ENCODE results near the gene SMPD3.

SMPD3 gene

DNA sequence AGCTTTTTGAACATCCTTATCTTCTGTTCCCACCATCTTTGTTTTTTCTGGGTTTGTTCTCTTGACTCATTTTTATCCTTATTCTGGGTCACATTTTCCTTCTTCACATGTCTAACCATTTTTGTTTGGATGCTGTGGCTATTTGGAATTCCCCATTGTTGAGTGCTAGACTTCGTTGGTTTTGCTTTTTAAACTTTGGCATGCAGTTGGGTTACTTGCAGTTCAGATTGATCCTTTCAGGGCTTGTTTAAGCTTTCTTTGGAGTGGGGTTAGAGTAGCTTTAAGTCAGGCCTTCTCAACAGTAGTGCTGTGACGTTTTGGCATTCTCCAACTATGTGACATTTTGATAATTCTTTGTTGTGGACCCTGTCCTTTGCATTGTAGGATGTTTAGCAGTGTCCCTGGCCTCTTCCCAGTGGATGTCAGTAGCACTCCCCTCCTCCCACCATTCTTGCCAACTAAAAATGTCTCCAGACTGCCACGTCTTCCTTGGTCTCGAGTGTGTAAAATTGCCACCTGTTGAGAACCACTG is 116.4 kb downstream of the SMPD3 start:
- peaks cover 39% of the 10 kb centered on the region for H3K36me3 Mint-ChIP-seq
- peak overlapping the region; percentile 80 for H3K27ac Mint-ChIP-seq
- H3K9me3 Mint-ChIP-seq: no peaks in the 10 kb centered on the region
- H3K27me3 Mint-ChIP-seq: no peaks in the 10 kb centered on the region
- H3K4me1 Mint-ChIP-seq: peaks cover 24% of the 10 kb centered on the region
- no peak overlapping the region for H3K4me3 Mint-ChIP-seq
- CTCF ChIA-PET: interaction anchor here (1.0 to 23.2 kb wide), 4 partner anchors 70 to 179 kb away, joined by 3 to 432 read pairs (median 4); partner anchors contain the start of gene SLC7A6
- DNase-seq: no peak

DNA sequence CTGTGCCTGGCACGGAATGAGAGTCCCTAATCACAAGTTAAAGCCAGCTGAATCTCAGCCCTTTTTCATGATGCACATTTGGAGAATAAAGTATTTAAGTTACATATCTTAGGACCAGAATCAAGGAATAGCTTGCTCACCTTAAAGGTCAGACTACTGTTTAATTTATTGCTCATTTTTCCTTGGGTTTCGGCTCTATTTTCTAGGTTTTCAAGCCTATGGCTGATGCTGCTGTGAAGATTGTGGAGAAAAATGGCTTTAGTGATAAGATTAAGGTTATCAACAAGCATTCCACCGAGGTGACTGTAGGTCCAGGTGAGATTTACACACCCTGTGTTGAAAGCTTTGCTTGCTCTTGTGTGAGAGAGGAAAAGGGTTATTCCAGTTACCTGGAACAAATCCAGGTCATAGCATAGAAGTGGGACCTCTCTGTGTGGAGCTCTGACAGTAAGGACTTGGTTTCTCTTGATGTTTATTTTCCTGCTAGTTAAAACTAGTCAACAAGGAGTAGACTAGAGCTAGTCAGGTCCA is 119.4 kb downstream of the SMPD3 start:
- CTCF ChIA-PET: interaction anchor here (0.6 to 23.2 kb wide), 32 partner anchors 9 to 562 kb away, joined by 3 to 432 read pairs (median 4); partner anchors contain the start of genes ESRP2, PLA2G15, PRMT7 and SLC7A6
- H3K36me3 Mint-ChIP-seq: peaks cover 40% of the 10 kb centered on the region
- no peaks in the 10 kb centered on the region for H3K9me3 Mint-ChIP-seq
- no peak overlapping the region for H3K4me3 Mint-ChIP-seq
- no peaks in the 10 kb centered on the region for H3K27me3 Mint-ChIP-seq
- peaks cover 21% of the 10 kb centered on the region for H3K4me1 Mint-ChIP-seq
- no peak overlapping the region for H3K27ac Mint-ChIP-seq
- no peak for DNase-seq

DNA sequence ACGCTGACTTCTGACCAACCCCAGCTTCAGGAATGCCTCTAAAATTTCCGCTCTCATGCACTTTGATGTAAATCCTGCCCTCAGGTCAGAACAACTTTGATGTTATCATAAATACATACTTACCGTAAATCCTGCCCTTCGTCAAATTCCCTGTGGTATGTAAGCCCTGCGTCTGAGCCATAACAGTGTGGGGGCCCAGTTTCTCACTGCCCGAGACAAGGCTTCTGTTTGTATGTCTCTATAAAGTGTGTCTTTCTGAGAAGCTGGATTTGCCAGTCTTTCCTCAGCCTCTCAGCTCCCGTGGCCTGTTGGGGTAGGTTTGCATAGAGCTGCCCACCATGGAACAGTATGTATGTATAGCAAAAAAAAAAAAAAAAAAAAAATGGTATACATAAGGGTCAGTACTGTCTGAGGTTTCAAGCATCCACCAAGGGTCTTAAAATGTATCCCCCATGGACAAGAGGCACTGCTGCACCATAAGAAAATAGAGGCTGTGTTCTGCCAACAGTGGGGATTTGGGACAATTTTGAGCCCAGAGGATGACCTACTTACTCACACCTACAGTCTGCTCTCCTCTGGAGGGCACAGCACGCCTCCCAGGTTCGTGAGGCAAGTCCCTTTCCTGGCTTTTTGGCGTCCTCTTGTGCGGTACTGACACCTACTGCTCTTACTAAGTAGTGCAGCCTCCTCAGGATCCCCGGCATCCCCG is 120.0 kb downstream of the SMPD3 start:
- CTCF ChIA-PET: interaction anchor here (0.7 to 23.2 kb wide), 33 partner anchors 9 to 287 kb away, joined by 3 to 432 read pairs (median 5); partner anchors contain the start of genes ESRP2, PLA2G15, PRMT7 and SLC7A6
- H3K36me3 Mint-ChIP-seq: peaks cover 42% of the 10 kb centered on the region
- no peak overlapping the region for H3K27ac Mint-ChIP-seq
- no peaks in the 10 kb centered on the region for H3K9me3 Mint-ChIP-seq
- no peak overlapping the region for H3K4me3 Mint-ChIP-seq
- peaks cover 21% of the 10 kb centered on the region for H3K4me1 Mint-ChIP-seq
- H3K27me3 Mint-ChIP-seq: no peaks in the 10 kb centered on the region
- DNase-seq: peak; percentile 86

DNA sequence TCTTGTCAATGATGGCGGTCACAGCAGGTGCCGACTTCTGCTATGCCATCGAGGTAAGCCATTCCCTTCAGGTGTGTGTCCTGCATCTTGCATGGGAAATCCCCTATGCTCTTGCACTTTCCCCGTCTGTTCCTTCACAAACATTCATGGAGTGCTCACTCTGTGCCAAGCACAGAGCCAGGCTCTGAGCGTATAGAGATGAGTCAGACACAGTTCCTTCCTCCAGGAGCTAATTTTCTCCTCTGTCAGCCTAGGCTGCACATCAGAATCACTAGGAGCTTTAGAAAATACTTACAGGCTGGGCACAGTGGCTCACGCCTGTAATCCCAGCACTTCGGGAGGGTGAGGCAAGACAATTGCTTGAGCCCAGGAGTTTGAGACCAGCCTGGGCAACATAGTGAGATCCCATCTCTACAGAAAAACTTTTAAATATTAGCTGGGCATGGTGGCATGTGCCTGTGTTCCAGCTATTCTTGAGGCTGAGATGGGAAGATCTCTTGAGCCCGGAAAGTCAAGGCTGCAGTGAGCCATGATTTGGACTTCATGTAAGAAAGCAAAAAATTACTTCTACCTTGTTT is 123.4 kb downstream of the SMPD3 start:
- H3K27ac Mint-ChIP-seq: no peak overlapping the region
- CTCF ChIA-PET: interaction anchor here (1.1 to 23.2 kb wide), 2 partner anchors 63 to 113 kb away, joined by 3 to 432 read pairs; partner anchors contain the start of gene SLC7A6
- H3K4me1 Mint-ChIP-seq: peaks cover 6% of the 10 kb centered on the region
- H3K36me3 Mint-ChIP-seq: peaks cover 39% of the 10 kb centered on the region
- no peaks in the 10 kb centered on the region for H3K27me3 Mint-ChIP-seq
- H3K9me3 Mint-ChIP-seq: no peaks in the 10 kb centered on the region
- no peak overlapping the region for H3K4me3 Mint-ChIP-seq
- DNase-seq: no peak

DNA sequence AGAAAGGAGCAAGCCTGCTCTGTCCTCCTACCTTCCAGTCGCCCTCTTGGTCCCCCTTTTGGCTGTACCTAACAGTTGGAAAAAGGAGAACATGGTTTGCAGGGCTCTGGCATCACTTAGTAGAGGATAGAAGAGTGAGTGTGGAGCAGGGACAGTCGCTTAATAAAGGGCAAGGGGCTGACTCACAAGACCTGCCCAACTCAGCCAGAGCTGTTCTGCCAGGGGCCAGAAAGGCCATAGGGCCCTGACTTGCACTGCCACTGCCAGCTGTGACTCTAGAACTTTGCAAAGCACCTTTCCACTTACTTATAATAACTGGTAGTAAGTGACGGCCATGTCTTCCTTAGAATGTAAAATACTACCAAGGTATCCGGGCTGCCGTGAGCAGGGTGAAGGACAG is 124.0 kb downstream of the SMPD3 start:
- H3K27ac Mint-ChIP-seq: no peak overlapping the region
- peaks cover 41% of the 10 kb centered on the region for H3K36me3 Mint-ChIP-seq
- no peaks in the 10 kb centered on the region for H3K27me3 Mint-ChIP-seq
- H3K4me3 Mint-ChIP-seq: no peak overlapping the region
- peaks cover 7% of the 10 kb centered on the region for H3K4me1 Mint-ChIP-seq
- CTCF ChIA-PET: interaction anchor here (1.1 to 23.2 kb wide), 2 partner anchors 63 to 113 kb away, joined by 3 to 432 read pairs; partner anchors contain the start of gene SLC7A6
- no peaks in the 10 kb centered on the region for H3K9me3 Mint-ChIP-seq
- DNase-seq: no peak

DNA sequence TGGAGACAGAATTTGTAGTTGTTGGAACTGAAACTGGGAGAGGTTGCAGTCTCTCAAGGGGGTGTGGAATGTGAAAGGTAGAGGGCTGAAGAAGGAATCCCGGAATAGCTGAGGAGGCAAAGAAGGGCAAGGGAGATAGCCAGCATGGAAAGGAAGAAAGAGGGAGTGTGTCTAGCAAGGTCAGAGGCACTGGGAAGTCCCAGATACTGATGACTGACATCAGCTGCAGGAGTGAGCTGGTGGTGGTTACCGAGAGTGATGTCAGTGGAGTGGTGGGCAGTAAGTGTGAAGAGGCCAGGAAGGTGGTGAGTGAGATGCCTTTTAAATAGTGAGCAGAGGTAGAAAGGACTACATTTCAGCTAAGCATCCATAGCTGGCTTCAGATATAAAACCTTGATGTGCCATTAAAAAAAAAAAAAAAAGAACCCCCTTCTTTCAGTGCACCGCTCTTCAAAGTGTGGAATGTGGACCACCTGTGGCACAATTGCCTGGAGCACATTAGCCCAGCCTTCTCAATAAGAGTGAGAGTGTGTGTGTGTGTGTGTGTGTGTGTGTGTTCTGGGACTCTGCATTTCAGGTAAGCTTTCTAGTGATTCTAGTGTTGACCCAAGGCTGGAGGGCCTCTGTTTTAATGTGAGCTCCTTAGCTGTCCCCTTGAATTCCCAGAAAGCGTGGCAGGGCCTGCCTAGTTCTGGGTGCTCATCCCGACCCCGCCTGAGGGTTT is 129.0 kb downstream of the SMPD3 start:
- H3K9me3 Mint-ChIP-seq: no peaks in the 10 kb centered on the region
- H3K4me1 Mint-ChIP-seq: peaks cover 12% of the 10 kb centered on the region
- H3K27me3 Mint-ChIP-seq: no peaks in the 10 kb centered on the region
- H3K27ac Mint-ChIP-seq: no peak overlapping the region
- no peak overlapping the region for H3K4me3 Mint-ChIP-seq
- no peak for DNase-seq
- peaks cover 35% of the 10 kb centered on the region for H3K36me3 Mint-ChIP-seq
- CTCF ChIA-PET: interaction anchor here (0.8 to 23.2 kb wide), 4 partner anchors 9 to 65 kb away, joined by 3 to 432 read pairs (median 10); partner anchors contain the start of gene SLC7A6

DNA sequence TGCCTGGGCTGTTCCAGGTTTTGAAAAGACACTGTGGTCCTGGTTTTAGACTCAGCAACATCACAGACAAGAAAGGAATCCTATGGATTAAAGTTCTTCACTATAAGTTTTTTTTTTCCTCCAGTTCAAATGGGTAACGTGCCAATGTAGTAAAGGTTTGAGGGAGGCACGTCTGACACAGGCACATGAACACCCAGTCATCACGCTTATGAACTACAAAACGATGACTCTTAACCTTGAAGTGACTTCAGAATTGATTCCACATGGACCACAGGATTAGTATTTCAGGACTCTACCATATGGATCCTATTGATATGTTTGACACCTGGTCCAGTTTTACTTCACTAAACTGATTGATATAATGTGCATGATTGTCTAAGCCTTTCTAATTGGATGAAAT is 135.2 kb downstream of the SMPD3 start:
- Mint-ChIP-seq H3K9me3 (no peaks in the 10 kb centered on the region), H3K4me3 (no peak overlapping the region), H3K27me3 (no peaks in the 10 kb centered on the region), H3K4me1 (peaks cover 44% of the 10 kb centered on the region), H3K36me3 (peaks cover 31% of the 10 kb centered on the region), H3K27ac (no peak overlapping the region)
- no peak for DNase-seq
- CTCF ChIA-PET: interaction anchor here (23.2 kb wide), 1 partner anchor 51 kb away, joined by 432 read pairs; the partner anchor contains the start of gene SLC7A6

DNA sequence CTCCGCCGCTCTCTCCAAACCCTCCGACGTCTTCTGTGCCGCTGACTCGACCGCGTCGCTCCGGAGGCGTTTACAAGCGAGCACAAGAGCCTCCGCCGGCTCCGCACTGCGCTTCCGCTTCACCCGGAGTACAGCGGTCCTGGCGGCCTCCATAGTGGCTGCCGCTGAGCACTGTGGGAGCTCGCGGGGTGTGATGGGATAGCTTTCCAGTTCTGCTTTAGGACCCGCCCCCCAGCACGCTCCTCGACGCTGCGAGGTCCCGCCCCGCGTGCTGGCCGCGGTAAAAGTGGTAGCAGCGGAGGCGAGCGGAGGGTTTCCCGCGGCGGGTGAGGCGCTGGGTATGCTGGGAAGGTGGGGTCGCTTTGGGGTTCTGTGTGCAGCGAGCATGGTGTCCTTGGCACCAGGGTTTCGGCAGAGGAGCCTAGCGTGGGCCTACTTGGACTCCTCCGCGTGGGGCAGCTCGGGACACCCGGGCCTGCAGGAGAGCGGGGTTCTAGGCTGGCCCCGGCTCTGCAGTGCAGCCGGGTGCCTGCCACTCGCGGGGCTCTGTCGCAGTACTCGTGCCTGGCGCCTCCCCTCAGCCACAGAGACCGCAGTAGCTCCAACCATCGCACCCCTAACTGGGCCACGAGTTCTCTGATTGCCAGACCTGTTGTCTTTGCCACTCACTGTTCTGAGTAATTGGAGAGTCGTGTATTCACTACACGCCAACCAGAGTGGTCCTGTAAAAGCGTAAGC is 137.4 kb downstream of the SMPD3 start, which contains the start of the genes PRMT7 and SLC7A6OS:
Gene PRMT7, plus strand, starts transcription at position 246 of the 738 bp plus-strand sequence. CDS start 4,961 bp downstream, outside the sequence.
Gene SLC7A6OS, minus strand, starts transcription at position 173 of the 738 bp plus-strand sequence. Its CDS starts 20 bp downstream, at position 153.
- CTCF ChIA-PET: interaction anchor here (0.9 to 2.4 kb wide), 13 partner anchors 17 to 218 kb away, joined by 3 to 30 read pairs (median 4); partner anchors contain the start of gene SLC7A6
- H3K36me3 Mint-ChIP-seq: peaks cover 30% of the 10 kb centered on the region
- peaks cover 51% of the 10 kb centered on the region for H3K4me1 Mint-ChIP-seq
- H3K27me3 Mint-ChIP-seq: no peaks in the 10 kb centered on the region
- H3K4me3 Mint-ChIP-seq: peak within 1 kb of the TSS; percentile 86
- peak; percentile 96 for DNase-seq
- H3K27ac Mint-ChIP-seq: peak within 1 kb of the TSS; percentile 99
- H3K9me3 Mint-ChIP-seq: no peaks in the 10 kb centered on the region

DNA sequence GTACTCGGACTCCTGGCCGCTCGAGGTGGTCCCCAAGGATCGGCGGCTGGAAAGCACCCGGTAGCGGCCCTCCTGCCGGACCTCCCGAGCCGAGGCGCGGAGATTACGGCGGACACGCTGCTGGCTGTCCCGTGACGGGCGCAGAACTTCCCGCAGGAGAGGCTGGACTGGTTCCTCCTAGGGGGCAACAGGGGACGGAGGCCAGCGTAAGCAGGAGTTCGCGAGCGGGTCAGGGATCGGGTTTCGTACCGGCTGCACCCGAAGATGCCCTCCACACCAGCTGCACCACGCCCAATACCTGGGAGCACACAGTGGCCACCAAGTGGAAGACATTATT is 137.9 kb downstream of the SMPD3 start:
- no peaks in the 10 kb centered on the region for H3K9me3 Mint-ChIP-seq
- DNase-seq: peak; percentile 26
- H3K27ac Mint-ChIP-seq: peak overlapping the region; percentile 99
- H3K4me3 Mint-ChIP-seq: peak overlapping the region; percentile 86
- H3K4me1 Mint-ChIP-seq: peaks cover 48% of the 10 kb centered on the region
- CTCF ChIA-PET: interaction anchor here (0.9 to 2.4 kb wide), 11 partner anchors 19 to 52 kb away, joined by 3 to 30 read pairs (median 4); partner anchors contain the start of gene SLC7A6
- H3K36me3 Mint-ChIP-seq: peaks cover 31% of the 10 kb centered on the region
- no peaks in the 10 kb centered on the region for H3K27me3 Mint-ChIP-seq

DNA sequence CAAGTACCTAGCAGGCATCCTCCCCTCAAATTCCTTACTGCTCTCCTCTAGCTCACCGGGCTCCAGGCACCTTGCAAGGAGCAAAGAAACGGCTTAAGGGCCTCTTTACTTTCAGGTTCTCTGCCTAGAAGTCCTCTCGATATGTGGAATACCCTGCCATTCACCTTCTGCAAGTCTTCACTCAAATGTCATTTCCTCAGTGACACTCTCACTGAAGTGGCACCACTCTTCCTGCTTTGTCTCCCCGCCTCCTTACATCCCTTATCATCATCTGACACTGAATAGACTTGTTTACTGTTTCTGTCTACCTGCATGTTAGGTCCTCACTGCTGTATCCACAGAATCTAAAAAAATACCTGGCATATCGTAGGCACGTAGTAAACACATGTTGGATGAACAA is 138.5 kb downstream of the SMPD3 start:
- peak overlapping the region; percentile 86 for H3K4me3 Mint-ChIP-seq

More for the DNA sequence above, 138.5 kb downstream of the SMPD3 start:
- H3K27ac Mint-ChIP-seq: peak overlapping the region; percentile 99
- CTCF ChIA-PET: interaction anchor here (0.9 to 2.7 kb wide), 3 partner anchors 19 to 48 kb away, joined by 3 to 7 read pairs (median 3); no protein-coding TSS in a partner anchor
- no peaks in the 10 kb centered on the region for H3K27me3 Mint-ChIP-seq
- peaks cover 48% of the 10 kb centered on the region for H3K4me1 Mint-ChIP-seq
- DNase-seq: peak; percentile 36
- no peaks in the 10 kb centered on the region for H3K9me3 Mint-ChIP-seq
- peaks cover 37% of the 10 kb centered on the region for H3K36me3 Mint-ChIP-seq

Data from activated naive CD4-positive, alpha-beta T cell treated with anti-CD3 and anti-CD28 coated beads, Interleukin-2, amount 10 ng/mL, durations not matched to agents 7 days and 5 days (primary cell).